Endothelial cell of umbilical vein (primary cell): Measurements from ENCODE around the gene PAQR6. TPM values are rescaled to one million over a fixed set of nuclear protein-coding genes. Genes with fewer than 3 reads are reported as not detected.

Source experiments
- BruUV-seq: library from RNA; stranded (reverse); fragments of 400-500 nt; replicated peaks from 2 replicates; lab custom pipeline; 2021; lab: Mats Ljungman, UMichigan
- CTCF ChIA-PET: fragments of 300-600, 350-600 bp; sonication (Branson Sonifier 250); formaldehyde crosslinking; loops from one replicate; lab custom pipeline; 2021; ENCODE audit warnings: antibody characterized with exemption, inconsistent platforms; lab: Charles Lee
- POLR2A ChIA-PET: fragments of 300-600, 350-600 bp; sonication (Branson Sonifier 250); formaldehyde crosslinking; loops from one replicate; lab custom pipeline; 2021; ENCODE audit warnings: antibody characterized with exemption, inconsistent platforms; lab: Charles Lee
- DNase-seq: peaks from one replicate; pipeline ENCODE4 v3.0.0-alpha.2; 2011; ENCODE audit warnings: low read depth, low spot score
- FAIRE-seq: peaks from 2 replicates; lab custom pipeline; 2011; peaks lifted over from hg19 to GRCh38; lab: Jason Lieb, UNC
- H2AFZ ChIP-seq: 2 replicates; pipeline ENCODE4 v1.6.0; 2012; ENCODE audit warnings: low read depth, low read length, control low read depth, inconsistent platforms
- H3K27ac ChIP-seq: 2 replicates; pipeline ENCODE4 v1.5.1; 2011; ENCODE audit warnings: low read depth, mild to moderate bottlenecking, control low read depth, low read length, moderate library complexity; ENCODE audit not compliant: insufficient read depth
- H3K27me3 ChIP-seq, 2 experiments: 2 replicates each; pipeline versions ENCODE4 v1.6.0 to v1.6.1; 2011; ENCODE audit warnings: low read length in 2 of 2, mixed read lengths in 1 of 2; ENCODE audit not compliant: control insufficient read depth in 2 of 2, insufficient read depth in 2 of 2
- H3K36me3 ChIP-seq, 2 experiments: 2 replicates in 1 of 2; 3 replicates in 1 of 2; pipeline ENCODE4 v1.5.1; 2011; ENCODE audit warnings: low read length in 2 of 2, mild to moderate bottlenecking in 1 of 2, moderate library complexity in 1 of 2; ENCODE audit not compliant: control insufficient read depth in 2 of 2, insufficient read depth in 2 of 2; ENCODE audit errors: extremely low read depth in 1 of 2
- H3K4me1 ChIP-seq: 3 replicates; pipeline ENCODE4 v1.5.1; 2011; ENCODE audit warnings: mild to moderate bottlenecking, low read length; ENCODE audit not compliant: control insufficient read depth, insufficient read depth; ENCODE audit errors: extremely low read depth
- H3K4me2 ChIP-seq: 2 replicates; pipeline ENCODE4 v1.6.1; 2011; ENCODE audit warnings: low read length, control low read depth, mixed read lengths; ENCODE audit not compliant: insufficient read depth
- H3K4me3 ChIP-seq, 3 experiments: fragments of 200-600 bp in 1 of 3; sonication (generic), shearing (Covaris generic) in 1 of 3; replicated peaks in 1 of 3; 2 replicates each; pipeline ENCODE4 v1.5.1; 2011 to 2016; ENCODE audit warnings: control low read depth in 3 of 3, low read length in 3 of 3, mild to moderate bottlenecking in 2 of 3, inconsistent platforms in 1 of 3, low read depth in 1 of 3, moderate library complexity in 1 of 3; ENCODE audit not compliant: insufficient read depth in 1 of 3
- H3K79me2 ChIP-seq: 2 replicates; pipeline ENCODE4 v1.6.0; 2012; ENCODE audit warnings: low read length, inconsistent platforms; ENCODE audit not compliant: control insufficient read depth, insufficient read depth
- H3K9ac ChIP-seq: replicated peaks from 2 replicates; pipeline ENCODE3; 2011; ENCODE audit warnings: low read length, control low read depth; ENCODE audit not compliant: insufficient read depth; ENCODE audit errors: extremely low read depth
- H3K9me1 ChIP-seq: replicated peaks from 3 replicates; pipeline ENCODE4 v1.6.0; 2011; ENCODE audit warnings: mild to moderate bottlenecking, low read length; ENCODE audit not compliant: control insufficient read depth, insufficient read depth; ENCODE audit errors: extremely low read depth
- H3K9me3 ChIP-seq: replicated peaks from 2 replicates; pipeline ENCODE4 v1.5.1; 2012; ENCODE audit warnings: low read length, inconsistent platforms; ENCODE audit not compliant: control insufficient read depth, insufficient read depth
- H4K20me1 ChIP-seq: replicated peaks from 2 replicates; pipeline ENCODE3; 2011; ENCODE audit warnings: mild to moderate bottlenecking, low read length; ENCODE audit not compliant: control insufficient read depth, insufficient read depth; ENCODE audit errors: extremely low read depth
- EZH2 ChIP-seq: IDR thresholded peaks from 2 replicates; pipeline ENCODE4 v1.6.1; 2012; ENCODE audit warnings: borderline replicate concordance, low read depth, mild to moderate bottlenecking, moderate library complexity, low read length, inconsistent platforms; ENCODE audit not compliant: severe bottlenecking
- FOS ChIP-seq: IDR thresholded peaks from 2 replicates; pipeline ENCODE4 v1.6.1; 2011; ENCODE audit warnings: mild to moderate bottlenecking, low read length, moderate library complexity, borderline replicate concordance; ENCODE audit not compliant: insufficient read depth
- JUN ChIP-seq: IDR thresholded peaks from 2 replicates; pipeline ENCODE4 v1.6.1; 2011; ENCODE audit warnings: borderline replicate concordance, low read depth; ENCODE audit not compliant: insufficient read length, insufficient read depth
- POLR2AphosphoS5 ChIP-seq: IDR thresholded peaks from 2 replicates; pipeline ENCODE4 v1.6.1; 2012; ENCODE audit warnings: low read depth, mild to moderate bottlenecking, control low read depth, low read length, moderate library complexity; ENCODE audit not compliant: insufficient read depth
- dilution Hi-C: fragments of 300-500 bp; cut with MboI; formaldehyde crosslinking; loops from one replicate; pipeline ENCODE4 v1.15.0; 2019; ENCODE audit warnings: low sequenced_read_pairs; ENCODE audit not compliant: extremely low pct_ligation_motif_present
- intact Hi-C: fragments of 100-400 bp; cut with micrococcal nuclease; formaldehyde crosslinking; loops from one replicate; pipeline ENCODE4 v1.10.0; 2022
- polyA plus RNA-seq, 4 experiments: library from polyadenylated mRNA; depleted of rRNA in 3 of 4; stranded (reverse) in 3 of 4; unstranded in 1 of 4; fragments of >200 nt; gene quantifications; 2 replicates each; pipeline versions ENCODE4 v1.2.1 to v1.2.3, GENCODE V29; 2011 to 2012; ENCODE audit warnings: missing spikeins in 1 of 4
- total RNA-seq: library from RNA; stranded (reverse); gene quantifications from 2 replicates; pipeline ENCODE4 v1.2.3, GENCODE V29; 2021
- TF ChIP-seq, protein P1 (sequence below), 2 donors: IDR thresholded peaks; 1 replicate in 1 of 2; 2 replicates in 1 of 2; pipeline ENCODE4 v1.5.1; 2011; ENCODE audit warnings: low read length in 2 of 2, mild to moderate bottlenecking in 2 of 2, moderate library complexity in 2 of 2, control low read depth in 1 of 2, inconsistent platforms in 1 of 2, low read depth in 1 of 2; ENCODE audit not compliant: insufficient read depth in 1 of 2; ENCODE audit errors: extremely low read depth in 1 of 2

PAQR6 gene
- total and polyA plus RNA-seq, 2 donors (not counting 3 experiments of a cell fraction or from before 2014, with no cell fraction given), result 1.6 to 2.2 TPM

DNA sequence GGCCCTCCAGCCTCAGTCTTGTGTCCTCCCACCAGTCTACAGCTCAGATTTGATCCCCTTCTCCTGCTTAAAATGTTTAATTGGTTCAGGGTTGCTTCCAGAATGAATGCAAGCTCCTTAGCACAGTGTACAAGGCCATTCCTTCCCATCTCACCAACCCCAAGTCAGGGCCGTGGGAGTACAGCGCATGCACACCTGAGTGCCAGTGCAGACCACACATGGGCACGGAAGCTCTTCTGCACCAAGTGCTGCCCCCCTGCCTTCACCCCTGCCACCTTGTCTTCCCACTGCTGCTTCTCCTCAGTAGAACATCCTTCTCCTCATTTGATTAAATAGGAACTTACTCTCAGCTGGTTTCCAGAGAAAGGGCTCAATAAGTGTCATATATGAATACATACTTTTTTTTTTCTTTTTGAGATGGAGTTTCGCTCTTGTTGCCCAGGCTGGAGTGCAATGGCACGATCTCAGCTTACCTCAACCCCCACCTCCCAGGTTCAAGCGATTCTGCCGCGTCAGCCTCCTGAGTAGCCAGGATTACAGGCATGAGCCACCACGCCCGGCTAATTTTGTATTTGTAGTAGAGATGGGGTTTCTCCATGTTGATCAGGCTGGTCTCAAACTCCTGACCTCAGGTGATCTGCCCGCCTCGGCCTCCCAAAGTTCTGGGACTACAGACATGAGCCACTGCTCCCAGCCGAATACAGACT, 25.7 kb downstream of the PAQR6 start:
- Histone ChIP-seq H3K9me1 (no peaks in the 10 kb centered on the region), H3K27ac (no peak overlapping the region), H3K4me1 (peaks cover 20% of the 10 kb centered on the region), H3K9me3 (no peaks in the 10 kb centered on the region), H3K79me2 (peaks cover 13% of the 10 kb centered on the region), H3K4me3 (no peak overlapping the region), H4K20me1 (no peaks in the 10 kb centered on the region), H3K36me3 (peaks cover 5 to 15% of the 10 kb centered on the region in 2 experiments), H3K4me2 (no peak overlapping the region), H3K9ac (no peak overlapping the region), H3K27me3 (no peaks in the 10 kb centered on the region), H2AFZ (no peak overlapping the region)
- intact Hi-C loops (no loop called here), dilution Hi-C loops (loop anchor here (10.0 kb wide), 1 partner anchor 87 kb away; no protein-coding TSS in a partner anchor)
- CTCF ChIA-PET, result interaction anchor here (0.9 kb wide), 1 partner anchor 81 kb away, joined by 3 read pairs; no protein-coding TSS in a partner anchor
- TF ChIP-seq EZH2, result no peak
- TF ChIP-seq FOS, result no peak
- TF ChIP-seq POLR2AphosphoS5, result no peak
- TF ChIP-seq, protein P1, sequence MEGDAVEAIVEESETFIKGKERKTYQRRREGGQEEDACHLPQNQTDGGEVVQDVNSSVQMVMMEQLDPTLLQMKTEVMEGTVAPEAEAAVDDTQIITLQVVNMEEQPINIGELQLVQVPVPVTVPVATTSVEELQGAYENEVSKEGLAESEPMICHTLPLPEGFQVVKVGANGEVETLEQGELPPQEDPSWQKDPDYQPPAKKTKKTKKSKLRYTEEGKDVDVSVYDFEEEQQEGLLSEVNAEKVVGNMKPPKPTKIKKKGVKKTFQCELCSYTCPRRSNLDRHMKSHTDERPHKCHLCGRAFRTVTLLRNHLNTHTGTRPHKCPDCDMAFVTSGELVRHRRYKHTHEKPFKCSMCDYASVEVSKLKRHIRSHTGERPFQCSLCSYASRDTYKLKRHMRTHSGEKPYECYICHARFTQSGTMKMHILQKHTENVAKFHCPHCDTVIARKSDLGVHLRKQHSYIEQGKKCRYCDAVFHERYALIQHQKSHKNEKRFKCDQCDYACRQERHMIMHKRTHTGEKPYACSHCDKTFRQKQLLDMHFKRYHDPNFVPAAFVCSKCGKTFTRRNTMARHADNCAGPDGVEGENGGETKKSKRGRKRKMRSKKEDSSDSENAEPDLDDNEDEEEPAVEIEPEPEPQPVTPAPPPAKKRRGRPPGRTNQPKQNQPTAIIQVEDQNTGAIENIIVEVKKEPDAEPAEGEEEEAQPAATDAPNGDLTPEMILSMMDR (IDR thresholded peaks at IDR 0.05; ENCODE audit: extremely low read depth in 1 of 2, insufficient read depth in 1 of 2, low read depth in 1 of 2, low read length in 2 of 2), result no peak
- no peak for TF ChIP-seq JUN
- DNase-seq, result no peak
- BruUV-seq, result no TSS peak
- FAIRE-seq, result no peak
- POLR2A ChIA-PET, result no interaction called here
